HG03520 (cell line): ENCODE data around the gene PEAR1.

Experiments
- ATAC-seq: cut with Tn5 transposase; IDR thresholded peaks from one replicate; pipeline ENCODE4 v1.9.1; 2021; ENCODE audit warnings: mild to moderate bottlenecking, moderate library complexity; ENCODE audit not compliant: unreplicated experiment

The PEAR1 gene

DNA sequence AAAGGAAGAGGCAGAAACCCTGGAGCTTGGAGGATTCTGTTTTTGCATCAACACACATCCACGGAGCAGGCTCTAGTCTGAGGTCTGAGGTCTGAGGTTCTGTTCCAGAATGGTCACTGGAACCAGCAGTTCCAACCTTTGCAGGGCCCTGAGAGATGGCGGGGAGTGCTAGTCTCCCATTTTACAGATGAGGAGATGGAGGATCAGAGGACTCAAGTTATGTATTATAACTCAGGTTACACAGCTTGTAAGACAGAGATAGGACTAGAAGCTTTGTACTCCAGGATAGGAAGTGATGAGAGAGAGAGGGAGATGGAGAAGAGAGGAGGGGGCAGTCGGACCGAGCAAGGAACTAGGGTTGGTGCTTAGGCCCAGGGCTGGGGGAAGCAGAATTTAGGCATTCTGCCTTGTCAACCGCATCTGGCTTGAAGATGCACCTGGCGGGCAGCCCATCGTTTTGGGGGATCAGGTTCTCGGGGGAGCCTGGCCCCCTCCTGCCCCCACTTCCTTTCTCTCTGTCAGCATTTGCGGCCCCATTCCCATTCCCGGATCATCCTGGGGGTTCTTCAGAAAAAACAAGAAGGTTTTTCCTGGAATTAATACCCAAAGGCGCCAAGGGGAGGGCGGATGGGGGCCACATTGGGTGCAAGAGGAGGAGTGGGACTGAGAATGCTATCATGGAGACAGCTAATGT is 5.6 kb downstream of the PEAR1 start:
- no peak for ATAC-seq

DNA sequence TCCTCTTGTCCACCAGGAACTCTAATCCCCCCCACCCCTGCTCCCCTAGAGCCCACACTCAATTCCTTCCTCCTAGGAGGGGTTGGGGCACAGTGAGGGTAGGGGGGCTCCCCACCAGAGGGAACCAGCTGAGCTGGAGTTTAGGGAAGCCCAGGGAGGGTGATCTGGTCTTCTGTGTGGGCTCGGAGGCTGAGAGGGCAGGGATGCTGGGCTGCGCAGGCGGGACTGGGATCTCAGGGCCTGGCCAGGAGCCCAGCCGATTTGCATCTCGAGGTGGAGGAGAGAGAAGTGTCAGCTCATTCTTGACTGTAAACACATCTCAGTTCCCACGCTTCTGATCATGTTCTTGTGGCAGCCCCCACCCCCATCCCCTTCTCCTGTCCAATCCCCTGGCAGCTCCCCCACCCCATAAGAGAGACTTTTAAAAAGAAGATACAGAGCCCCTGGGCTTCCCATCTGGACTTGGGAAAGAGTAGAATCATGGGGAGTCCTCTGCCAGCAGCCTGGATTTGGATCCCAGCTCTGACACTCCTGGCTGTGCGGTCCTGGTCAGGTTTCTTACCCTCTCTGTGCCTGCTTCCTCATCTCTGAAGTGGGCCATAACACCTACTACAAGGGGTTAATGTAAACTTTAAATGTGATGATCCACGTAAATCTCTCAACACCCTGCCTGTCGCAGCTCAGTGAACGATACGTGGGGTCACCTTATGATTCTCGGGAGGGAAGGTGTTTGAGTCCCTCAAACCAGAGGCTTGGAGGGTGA is 6.6 kb downstream of the PEAR1 start:
- ATAC-seq: no peak

DNA sequence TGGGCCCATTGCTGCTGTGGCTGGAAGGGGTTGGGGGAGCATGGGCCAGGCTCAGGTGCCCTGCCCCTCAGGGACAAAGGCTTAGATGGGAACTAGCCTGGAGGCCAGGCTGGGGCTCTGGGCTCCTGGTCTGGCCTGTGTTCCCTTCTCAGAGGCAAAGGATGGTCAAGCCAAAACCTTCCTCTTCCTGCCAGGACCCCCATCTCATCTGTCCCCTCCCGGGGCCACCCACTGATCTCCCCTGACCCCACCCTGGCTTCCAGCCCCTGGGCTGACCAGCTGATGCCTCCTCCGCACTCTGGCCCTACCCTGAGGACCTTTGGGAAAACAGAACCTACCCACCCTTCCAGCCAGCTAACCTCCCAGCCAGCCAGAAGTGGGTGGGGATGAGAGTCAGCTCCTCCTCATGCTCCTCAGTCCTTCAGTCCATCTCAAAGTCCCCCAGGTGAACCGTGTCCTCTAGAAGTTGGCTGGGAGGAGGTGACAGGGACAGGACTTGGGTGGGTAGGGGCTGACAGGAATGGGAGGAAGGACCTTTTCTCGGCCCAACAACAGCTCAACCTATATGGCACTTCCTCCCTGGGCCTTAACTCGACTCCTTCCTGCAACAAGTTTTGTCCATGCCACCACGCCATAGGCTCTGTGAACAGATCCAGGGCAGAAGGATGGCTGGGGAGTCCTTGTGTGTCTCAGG is 7.5 kb downstream of the PEAR1 start:
- no peak for ATAC-seq

DNA sequence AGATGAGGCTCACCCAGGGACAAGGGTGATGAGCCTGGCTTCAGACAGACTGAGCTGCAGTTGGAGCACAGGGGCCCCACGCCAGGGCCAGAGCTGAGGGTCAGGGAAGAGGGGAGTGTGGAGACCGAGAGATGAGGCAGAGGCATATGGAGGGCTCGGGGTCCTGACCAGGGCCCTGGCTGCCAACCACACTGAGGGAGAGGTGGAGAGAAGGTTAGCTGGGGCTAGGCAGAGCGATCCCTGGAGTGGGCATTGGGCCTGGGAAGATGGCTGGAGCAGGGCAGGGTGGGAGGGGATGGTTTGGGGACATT is 8.0 kb downstream of the PEAR1 start:
- no peak for ATAC-seq

DNA sequence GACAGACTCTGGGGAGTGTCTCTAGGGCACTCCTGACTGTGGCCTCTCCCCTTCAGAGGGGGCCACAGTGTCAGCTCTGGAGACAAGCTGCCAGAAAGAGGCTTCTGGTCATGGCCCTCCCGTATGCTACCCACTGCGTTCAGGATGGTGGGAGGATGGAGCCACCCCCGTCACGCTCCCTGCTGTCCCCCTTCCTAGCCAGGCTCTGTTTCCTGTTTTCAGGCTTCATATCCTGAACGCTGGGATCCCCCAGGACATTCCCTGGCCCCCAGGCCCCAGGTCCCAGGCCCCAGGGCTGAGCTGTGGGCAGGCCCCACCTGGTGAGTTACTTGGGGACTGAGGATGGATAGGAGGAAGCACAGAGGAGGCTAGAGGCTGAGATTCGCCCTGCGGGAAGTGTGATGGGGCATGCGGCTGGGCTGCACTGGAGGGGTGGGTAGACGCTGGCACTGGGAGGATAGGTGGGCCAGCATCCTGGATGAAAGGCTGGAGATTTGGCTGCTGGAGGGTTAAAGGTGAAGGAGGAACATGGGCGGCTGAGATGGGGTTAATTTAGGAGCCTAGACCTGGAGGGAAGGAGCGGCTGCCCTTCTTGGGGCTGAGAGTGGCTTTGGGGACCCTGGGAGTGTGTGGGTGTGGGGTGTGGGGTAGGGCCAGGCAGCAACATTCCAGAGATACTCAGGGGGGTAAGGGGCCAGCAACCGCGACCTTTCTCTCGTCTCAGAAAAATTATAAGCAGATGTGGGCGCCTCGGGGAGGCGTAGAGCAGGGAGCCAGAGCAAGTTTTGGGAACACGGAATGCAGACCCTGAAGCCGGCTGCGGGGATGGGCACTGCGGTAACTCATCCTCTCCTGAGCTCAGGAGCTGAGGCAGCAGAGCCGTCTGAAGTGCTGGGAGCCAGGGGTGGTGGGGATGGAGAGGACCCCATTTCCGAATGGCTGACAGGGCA is 8.7 kb downstream of the PEAR1 start:
- ATAC-seq: no peak

DNA sequence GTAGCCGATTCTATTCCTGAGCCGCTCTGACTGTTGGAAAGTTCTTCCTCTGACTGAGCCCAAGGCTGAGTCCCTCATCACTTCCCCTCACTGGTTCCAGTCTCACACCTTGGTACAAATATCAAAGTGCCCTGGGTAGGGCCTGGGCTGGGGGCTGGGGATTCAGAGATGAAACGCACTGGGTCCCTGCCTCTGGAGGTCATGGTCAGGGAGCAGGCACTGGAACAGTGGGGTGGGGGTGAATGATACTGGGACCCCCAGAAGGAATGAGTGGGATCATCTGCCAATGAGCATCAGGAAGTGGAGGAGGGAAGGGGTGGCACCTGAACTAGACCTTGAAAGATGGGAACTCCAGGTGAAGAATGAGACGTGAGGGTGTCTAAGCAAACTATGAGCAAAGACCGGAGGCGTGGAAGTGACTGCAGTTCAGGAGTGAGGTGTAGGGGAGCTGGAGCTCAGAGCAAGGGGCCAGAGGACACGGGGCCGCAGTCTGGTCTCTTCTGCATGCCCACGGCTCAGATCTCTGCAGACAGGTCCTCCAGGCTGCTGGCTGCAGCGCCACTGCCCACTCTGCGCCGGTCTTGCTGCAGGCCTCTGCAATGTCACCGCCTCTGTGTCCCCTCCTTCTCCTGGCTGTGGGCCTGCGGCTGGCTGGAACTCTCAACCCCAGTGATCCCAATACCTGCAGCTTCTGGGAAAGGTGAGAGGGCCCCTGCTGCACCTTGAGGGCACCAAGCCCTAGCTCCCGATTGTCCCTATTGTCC is 10.0 kb downstream of the PEAR1 start:
- no peak for ATAC-seq

DNA sequence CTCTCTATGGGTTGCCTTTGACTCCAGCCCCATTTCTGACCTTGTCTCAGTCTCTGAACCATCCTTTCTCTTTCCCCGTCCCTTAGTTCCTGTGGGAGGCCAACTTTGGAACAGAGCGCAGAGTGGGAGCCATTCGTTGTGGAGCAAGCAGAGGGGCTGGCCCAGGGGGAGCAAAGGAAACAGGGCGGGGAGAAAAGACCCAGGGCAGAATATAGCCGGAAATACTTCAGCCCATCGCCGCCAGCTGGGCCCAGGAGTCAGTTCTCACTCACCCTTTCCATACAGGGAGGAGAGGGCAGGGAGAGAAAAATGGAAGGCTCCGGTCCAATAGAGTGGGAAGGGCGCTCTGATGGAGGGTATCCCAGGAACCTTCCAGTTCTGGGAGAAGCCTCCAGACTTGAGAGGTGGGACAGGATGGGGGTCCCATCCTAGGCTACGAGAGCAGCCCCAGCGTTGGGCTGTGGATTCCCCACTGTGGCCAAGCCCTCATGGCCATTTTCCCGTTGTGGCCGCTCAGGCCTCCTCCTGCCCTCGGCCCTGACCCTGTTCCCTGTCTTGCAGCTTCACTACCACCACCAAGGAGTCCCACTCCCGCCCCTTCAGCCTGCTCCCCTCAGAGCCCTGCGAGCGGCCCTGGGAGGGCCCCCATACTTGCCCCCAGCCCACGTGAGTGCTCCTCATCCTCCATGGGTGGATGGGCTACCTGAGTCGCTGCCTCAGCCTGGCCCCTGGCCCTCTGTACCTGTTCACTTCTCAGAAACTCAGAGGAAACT is 10.9 kb downstream of the PEAR1 start:
- no peak for ATAC-seq

DNA sequence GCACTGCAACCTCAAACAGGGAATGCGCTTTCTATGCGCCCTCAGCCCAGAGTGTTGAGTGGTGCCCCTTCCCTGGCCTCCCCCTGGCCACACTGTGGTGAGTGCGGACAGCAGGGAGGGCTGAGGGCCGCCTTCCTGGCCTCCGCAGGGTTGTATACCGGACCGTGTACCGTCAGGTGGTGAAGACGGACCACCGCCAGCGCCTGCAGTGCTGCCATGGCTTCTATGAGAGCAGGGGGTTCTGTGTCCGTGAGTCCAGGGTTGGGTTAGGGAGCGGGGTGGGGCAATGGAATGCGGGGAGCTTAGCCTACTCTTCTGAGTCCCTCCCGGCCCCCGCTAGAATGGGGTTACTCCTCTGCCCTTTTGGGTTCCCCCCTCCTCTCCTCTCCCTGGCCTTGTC is 11.7 kb downstream of the PEAR1 start:
- ATAC-seq: no peak

DNA sequence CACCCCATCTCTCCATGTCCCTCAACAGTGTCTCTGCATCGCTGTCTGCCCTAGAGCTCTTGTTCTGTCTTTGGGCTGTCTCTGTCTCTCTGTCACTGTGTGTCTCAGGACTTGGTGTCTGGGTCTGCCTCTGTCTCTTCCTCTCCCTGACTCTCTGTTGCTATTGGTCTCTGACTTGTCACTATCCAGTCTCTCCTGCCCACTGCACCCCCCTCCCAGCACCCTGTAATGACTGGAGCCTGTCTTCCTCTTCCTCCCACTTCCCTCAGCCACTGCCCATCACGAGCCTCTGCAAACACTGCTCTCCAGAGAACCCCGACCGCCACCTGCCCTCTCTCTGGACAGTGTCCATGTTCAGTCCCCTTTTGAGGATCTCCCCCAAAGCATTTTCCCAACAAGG is 12.1 kb downstream of the PEAR1 start:
- ATAC-seq: no peak

DNA sequence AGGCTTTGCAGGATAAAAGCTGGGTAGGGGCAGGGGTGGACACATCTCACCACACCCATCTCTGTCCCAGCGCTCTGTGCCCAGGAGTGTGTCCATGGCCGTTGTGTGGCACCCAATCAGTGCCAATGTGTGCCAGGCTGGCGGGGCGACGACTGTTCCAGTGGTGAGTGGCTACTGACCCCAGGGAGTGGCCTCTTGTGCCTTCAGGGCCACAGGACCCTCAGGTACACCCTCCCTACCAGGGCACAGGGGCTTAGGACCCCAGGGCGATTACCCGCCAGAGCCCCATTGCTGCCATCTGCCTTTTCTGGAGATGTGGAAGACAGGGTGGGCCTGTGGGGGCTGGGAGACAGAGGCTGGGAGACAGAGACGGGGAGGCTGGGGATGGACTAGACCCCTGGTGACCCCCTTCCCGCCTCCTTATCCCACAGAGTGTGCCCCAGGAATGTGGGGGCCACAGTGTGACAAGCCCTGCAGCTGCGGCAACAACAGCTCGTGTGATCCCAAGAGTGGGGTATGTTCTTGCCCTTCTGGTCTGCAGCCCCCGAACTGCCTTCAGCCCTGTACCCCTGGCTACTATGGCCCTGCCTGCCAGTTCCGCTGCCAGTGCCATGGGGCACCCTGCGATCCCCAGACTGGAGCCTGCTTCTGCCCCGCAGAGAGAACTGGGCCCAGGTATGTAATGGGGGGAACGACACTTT is 12.8 kb downstream of the PEAR1 start:
- no peak for ATAC-seq

DNA sequence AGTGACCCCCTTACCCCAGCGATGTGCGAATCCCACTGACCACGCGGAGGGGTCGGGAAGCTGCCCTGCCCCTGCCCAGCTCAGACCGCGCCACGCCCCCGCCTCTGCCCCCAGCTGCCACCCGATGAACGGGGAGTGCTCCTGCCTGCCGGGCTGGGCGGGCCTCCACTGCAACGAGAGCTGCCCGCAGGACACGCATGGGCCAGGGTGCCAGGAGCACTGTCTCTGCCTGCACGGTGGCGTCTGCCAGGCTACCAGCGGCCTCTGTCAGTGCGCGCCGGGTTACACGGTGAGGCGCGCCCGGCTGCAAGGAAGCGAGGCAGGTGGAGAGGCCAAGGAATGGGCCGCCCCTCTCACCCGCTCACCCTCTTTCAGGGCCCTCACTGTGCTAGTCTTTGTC is 15.0 kb downstream of the PEAR1 start:
- no peak for ATAC-seq

DNA sequence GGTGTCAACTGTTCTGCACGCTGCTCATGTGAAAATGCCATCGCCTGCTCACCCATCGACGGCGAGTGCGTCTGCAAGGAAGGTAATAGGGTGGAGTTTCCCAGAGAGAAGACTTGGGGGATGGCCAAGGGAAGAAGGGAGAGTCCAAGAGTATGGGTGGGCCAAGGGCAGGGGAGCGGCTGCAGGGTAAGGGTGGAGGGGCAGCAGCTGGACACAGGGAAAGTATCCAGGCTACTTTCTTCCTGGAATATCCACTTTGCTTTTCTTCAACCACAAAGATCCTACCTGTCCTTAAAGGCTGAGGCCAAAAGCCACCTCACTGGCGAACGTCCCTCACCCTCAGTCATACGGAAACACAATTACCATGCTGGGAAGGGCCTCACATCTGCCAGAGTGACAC is 15.4 kb downstream of the PEAR1 start:
- no peak for ATAC-seq

DNA sequence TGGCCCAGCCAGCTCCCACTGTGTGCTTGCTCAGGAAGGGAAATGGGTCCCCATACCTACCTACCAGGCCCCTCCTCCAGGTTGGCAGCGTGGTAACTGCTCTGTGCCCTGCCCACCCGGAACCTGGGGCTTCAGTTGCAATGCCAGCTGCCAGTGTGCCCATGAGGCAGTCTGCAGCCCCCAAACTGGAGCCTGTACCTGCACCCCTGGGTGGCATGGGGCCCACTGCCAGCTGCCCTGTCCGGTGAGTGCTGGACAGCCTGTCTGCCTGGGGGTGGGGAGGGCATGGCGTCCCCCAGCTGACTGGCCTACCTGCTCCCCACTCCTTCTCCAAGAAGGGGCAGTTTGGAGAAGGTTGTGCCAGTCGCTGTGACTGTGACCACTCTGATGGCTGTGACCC is 16.2 kb downstream of the PEAR1 start:
- ATAC-seq: no peak

DNA sequence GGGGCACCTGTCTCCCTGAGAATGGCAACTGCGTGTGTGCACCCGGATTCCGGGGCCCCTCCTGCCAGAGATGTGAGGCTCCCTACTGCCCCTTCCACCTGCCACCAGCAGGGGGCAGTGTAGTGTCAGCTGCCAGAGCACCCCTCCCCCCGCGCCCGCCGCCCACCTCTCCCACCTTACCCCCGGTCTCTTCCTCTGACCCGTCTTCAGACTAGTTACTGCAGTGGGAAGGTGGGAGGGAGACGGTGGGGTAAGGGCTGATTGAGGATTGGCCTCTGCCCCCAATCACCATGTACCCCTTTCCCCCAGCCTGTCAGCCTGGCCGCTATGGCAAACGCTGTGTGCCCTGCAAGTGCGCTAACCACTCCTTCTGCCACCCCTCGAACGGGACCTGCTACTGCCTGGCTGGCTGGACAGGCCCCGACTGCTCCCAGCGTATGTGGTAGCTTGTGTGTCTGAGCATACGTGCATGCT is 16.8 kb downstream of the PEAR1 start:
- no peak for ATAC-seq

DNA sequence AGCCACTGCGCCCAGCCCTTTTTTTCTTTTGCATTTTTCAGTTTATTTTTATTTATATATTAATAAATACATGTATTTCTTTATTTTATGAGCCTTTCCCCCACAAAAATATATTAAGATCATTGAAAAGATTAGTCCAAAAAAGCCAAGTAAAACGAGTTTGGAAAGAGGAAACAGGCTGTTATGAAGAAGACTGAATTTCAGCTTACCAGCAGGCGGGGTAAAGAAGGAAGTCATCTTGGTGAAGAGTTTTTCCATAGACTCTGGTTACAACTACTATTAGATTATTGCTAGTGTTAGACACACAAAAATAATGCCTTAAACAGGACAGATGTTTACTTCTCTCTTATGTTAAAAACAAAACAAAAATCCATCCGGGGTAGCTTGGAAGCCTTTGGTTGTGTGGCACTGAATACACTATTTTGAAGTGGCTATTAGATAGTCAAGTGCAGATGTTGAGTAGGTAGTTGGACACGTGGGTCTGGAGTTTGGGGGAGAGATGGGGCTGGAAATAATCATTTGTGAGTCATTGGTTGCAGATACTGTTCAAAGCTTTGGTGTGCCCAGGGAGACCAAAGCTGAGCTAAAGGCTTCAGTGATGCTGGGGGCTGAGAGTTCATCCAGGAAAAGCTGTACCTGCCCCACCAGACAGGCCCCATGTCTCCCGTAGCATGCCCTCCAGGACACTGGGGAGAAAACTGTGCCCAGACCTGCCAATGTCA is 18.2 kb downstream of the PEAR1 start:
- ATAC-seq: no peak

DNA sequence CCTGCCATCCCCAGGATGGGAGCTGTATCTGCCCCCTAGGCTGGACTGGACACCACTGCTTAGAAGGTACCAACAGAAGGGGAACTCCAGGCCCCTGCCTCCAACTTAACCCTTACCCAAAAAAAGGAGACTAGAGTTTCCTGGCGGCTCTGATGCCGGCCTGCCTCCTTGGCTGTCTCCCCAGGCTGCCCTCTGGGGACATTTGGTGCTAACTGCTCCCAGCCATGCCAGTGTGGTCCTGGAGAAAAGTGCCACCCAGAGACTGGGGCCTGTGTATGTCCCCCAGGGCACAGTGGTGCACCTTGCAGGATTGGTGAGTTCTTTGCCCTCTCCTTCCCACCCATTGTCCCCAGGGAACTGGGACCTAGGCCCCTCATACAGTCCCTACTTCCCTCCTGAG is 18.8 kb downstream of the PEAR1 start:
- ATAC-seq: no peak

DNA sequence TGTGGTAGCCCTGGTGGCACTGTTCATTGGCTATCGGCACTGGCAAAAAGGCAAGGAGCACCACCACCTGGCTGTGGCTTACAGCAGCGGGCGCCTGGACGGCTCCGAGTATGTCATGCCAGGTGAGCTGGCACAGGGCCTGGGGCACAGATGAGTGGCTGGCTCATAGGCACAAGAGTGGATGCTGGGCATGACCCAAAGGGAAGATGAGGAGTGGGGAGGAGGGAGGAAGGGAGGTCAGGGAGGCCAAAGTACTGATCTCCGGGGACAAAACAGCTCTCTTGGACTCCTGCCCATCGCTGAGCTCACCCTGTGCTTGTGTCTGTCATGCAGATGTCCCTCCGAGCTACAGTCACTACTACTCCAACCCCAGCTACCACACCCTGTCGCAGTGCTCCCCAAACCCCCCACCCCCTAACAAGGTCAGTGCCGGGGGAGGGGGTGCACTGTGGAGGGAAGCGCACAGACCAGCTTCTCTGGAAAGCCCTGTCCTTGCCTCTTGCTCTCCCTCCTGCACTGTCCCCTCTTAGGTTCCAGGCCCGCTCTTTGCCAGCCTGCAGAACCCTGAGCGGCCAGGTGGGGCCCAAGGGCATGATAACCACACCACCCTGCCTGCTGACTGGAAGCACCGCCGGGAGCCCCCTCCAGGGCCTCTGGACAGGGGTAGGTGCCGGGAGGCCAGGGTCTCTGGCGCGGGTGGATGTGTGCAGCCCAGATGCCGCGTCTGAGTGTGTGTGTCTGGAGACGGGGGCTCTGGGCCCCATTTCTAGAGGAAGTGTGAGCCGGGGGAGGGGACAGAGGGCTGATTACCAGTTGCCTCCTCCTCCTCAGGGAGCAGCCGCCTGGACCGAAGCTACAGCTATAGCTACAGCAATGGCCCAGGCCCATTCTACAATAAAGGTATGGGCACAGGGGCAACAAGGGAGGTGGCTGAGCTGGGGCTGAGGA is 19.6 kb downstream of the PEAR1 start:
- no peak for ATAC-seq
